NCI-H187 treated with DMSO at 0.1 percent for 48 hours (cell line): ENCODE data around the gene UCK2.

Experiments used
- DNase-seq: peaks from one replicate; lab custom pipeline; 2025; lab: John Stamatoyannopoulos, UW

The UCK2 gene

DNA sequence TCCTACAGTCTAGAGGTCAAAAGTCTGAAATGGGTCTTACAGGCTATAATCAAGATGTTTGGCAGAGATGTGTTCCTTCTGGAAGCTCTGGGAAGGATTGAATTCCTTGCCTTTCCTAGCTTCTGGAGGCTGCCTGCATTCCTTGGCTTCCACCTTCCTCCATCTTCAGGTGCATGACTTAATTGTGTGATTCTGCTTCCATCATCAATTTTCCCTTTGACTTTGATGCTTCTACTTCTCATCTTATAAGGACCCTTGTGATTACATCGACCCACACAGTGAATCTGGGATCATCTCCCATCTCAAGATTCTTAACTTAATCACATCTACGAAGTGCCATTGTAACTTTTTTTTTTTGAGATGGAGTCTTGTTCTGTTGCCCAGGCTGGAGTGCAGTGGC is 111.4 kb downstream of the UCK2 start:
- no peak for DNase-seq

DNA sequence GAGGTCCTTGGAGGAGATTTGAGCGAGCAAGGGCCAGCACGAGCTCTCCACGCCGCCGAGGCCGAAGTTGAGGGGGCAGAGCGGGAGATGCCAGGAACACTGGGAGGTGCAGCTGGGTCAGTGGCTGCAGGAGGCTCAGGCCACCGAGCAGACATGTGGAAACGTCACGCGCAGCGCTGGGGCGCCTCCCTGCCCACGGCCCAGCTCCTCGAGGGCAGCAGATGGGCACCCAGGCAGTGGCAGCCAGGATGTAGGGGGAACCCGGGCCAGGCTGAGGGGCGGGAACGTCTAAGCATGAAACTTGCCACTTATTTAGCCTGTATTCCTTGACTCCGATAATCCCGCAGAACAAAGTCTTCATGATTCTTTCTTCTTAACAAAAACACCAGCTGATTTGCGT is 114.1 kb downstream of the UCK2 start:
- no peak for DNase-seq

DNA sequence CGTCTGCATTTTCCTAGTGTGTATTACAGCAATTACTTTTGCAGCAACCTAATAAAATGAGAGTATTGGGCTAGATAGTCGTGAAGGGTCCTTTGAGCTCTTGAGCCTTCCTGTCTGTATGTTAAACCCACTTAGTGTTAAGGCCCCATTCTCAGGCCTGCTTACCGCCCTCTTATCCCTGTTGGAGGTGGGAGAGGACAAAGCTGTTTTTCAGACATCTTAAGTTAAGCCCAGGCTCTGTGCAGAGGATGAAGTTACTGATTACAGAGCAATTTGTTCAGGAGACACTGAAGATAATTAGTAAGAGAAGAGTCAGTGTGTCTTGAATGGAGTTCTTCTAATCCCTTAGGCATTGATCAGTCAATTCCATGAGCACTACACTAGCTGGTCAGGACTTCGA is 114.6 kb downstream of the UCK2 start:
- no peak for DNase-seq

DNA sequence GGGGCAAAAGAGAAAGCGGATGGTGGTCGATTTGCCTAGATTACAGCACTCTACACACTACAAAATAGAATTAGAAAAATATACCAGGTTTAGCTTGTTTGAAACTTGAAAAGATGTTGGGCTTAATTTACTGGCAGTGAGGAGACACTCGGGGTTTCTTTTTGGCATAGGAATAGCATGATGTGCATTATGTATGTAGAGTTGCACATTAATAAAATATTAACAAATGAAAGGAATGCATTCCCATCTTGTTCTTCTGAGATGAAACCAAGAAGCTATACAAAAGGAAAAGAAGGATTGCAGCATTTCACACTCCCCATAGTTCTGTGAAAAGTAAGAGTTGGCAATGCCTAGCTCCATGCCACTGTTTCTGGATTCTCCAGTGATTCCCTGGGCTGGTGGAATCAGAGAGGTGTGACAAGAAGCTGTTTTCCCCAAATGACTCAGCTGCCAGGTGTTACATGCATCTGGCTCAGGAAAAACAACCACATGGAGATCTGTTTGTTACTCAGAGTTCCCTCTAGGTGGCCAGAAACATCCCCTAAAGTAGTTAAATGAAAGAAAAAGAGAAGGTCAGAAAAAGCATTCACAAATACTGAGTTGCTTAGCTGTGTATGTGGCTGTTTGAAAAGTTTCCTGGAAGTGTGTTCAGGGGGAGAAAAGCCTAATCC is 115.6 kb downstream of the UCK2 start:
- no peak for DNase-seq

DNA sequence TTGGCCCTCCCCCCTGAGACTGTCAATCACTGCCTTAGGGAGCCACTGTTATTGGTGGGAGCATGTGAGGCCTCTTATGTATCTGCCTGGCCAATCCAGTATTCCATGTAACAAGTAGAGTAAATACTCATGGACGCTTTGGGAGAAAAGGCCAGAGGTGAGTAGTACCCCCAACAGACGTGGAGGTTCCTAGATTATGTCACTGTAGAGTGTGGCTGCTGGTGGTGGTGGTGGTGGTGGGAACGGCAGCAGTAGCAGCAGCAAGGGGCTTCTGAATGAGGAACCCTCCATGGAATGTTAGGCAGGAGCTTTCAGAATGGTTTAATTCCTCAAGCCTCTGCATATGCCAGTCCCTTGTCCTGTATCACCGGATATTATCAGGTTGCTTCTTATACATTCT is 118.5 kb downstream of the UCK2 start:
- DNase-seq = no peak

DNA sequence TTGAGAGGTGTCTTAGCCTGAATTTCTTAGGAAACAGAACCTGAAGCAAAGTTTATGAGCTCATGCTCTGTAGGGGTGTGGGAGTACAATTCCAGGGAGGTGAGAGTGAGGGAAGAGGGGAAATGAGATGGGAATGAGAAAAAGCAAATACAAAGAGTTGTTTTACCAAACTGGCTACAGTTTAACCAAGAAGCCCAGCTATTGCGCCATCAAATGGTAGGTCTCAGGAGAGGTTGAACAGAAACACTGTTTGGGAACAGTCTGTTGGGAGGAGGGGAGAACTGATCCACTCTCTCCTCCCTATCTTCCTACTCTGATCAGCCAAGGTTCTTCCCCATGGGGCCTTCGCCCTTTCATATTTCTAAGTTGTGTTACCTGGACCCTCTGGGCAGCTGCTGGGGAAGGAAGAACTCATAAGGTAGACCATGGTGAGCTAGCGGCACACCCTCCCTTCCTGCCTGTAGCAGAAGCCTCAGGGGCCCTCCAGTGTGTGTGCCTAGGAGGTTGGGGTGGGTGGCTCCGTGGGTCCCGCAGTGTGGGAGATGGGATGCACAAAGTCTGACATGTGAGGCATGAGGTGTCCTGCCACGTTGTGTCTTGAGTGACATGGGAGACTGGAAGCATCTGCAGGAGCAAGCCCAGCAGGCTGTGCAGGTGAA is 120.5 kb downstream of the UCK2 start:
- no peak for DNase-seq

DNA sequence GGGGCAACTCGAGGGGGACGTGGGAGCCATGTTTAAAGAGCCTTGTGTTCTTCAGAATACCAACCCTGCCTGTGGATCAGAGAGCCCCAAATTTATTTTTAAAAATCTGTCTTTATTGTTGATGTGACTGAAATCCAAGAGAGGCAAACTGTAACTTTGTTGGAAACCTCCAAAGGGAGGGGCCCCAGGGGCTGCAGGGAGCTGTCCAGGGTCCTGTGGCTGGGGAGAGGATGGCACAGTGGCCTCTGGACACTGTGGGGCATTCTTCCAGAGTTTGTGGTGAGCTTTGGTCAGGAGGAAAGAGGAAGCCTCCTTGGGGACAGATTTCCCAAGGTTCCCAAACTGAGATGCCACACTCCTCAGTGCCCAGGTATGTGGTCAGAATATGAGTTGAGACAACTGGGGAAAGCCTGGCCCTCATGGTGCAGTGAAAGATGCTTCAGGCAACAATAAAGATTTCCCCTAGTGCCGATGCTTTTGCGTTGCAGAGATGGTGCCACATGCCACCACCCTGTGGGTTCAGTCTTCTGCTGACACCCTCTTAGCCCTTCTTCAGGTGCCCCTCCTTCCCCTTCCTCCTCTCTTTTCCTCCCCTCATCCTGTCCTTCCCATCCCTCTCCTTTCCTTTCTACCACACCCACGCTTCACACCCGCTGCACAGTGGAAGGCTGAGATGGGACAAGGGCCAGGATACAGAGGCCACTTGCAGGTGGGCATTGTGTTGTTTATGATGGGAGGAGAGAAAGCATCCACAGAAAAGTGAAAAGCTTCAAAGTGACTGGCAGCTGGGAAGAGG is 122.1 kb downstream of the UCK2 start:
- DNase-seq = no peak

DNA sequence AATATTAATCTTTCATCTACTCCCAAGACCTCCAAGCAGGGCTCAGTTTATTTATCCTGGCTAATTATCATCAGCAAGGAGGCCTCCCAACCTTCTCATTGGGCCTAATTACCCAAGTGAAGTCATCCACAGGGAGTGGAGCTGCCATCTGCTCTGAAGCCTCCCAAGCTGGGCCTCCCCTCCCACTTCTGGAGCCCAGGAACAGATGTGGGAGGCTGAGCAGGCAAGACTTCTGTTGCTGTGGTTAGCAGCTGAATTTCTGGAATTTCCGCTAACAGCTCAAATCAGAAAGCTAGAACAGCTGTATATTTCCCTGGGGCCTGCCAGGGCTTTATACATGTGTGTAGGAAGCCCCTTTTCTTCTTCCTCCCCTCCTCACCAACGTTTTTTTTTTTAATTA is 127.5 kb downstream of the UCK2 start:
- no peak for DNase-seq

DNA sequence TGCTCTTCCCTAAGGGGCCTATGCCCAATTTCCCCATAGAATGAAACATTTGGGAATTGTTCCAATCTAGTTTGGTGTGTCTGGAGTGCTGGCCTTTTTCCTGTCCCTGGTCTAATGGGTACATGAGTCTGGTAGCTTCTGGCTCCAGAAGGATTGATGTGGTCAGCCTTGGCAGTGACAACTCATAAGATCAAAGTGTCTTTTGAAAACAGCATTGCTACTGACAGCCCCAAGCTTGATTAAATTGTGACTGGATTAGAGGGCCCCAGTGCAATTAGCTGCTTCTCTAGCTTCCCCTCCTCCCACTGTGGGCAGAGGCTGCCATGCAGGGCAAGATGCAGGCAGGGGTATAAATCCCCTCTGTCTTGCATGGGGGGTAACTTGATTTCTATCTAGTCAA is 130.9 kb downstream of the UCK2 start:
- no peak for DNase-seq

DNA sequence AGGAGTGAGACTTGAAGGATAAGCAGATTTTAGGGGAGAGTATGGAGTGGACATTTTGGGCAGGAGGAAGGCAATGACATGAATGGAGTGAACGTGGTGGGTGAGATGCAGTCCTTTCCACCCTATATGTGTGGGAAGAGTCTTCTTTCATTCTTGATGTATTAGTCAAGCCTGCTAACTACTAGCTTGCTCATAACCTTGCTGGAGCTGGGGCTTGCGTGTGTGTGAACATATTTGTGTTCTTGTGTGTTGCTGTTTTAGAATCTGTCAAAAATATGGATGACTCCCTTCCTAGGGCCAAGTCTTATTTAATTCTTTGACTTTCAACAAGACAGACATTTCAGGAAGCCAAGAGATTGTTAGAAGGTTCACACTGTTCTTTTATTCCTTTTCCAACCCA is 132.7 kb downstream of the UCK2 start:
- DNase-seq = no peak

DNA sequence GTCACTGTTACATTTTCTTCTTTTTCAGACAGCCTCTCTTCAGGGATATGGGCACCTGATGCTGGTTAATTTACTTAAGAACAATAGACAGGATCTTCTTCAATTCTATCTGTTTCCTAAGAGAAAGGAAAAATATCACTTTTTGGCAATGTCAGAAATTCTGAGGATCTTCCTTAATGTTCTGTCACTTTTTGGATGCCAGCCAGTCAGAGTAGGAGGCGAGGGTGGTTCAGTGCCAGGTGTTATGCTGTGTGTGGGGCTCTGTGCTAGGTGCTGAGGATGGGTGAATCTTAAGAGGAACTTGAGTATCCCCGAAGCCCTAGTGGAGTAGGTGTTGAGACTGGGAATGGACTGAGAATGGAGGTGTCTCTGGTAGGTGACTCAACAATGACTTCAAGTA is 133.5 kb downstream of the UCK2 start:
- no peak for DNase-seq
